Measurements from ENCODE around the gene RFC4.
"Not testable (repeated sequence)": the region's sequence is repeated elsewhere in the genome, so short reads cannot be mapped to it uniquely, and the experiment has no call there.

Gene RFC4

DNA sequence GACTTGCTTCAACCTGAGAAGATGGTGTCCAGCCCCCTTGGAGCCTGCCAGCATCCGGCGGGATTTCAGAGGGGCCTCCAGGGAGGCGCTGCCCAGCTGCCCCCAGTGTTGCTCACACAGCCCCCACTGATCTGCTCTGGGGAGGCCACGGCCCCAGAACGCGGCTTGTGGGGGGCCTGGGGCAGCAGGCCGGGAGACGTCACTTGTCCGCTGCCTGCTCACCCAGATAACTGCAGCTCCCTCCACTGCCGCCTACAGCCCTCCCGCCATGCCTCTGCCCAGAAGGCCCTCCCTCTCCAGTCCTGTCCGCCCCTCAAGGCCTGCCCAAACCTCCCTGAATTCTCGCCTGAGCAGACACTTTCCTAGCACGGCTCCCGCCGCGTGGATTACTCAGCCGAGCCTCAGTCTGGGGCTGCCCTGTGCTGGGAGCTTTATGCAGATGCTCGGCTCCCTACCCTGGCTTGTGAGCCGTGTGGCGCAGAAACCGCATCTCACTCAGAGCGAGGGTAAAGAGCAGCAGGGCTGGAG is 19.1 kb upstream of the RFC4 start:
- in situ Hi-C loops (cut with HindIII; ENCODE audit: low sequenced_read_pairs): no loop called here
- DNase-seq (ENCODE audit: low read depth): no peak
- TF ChIP-seq, protein P1, sequence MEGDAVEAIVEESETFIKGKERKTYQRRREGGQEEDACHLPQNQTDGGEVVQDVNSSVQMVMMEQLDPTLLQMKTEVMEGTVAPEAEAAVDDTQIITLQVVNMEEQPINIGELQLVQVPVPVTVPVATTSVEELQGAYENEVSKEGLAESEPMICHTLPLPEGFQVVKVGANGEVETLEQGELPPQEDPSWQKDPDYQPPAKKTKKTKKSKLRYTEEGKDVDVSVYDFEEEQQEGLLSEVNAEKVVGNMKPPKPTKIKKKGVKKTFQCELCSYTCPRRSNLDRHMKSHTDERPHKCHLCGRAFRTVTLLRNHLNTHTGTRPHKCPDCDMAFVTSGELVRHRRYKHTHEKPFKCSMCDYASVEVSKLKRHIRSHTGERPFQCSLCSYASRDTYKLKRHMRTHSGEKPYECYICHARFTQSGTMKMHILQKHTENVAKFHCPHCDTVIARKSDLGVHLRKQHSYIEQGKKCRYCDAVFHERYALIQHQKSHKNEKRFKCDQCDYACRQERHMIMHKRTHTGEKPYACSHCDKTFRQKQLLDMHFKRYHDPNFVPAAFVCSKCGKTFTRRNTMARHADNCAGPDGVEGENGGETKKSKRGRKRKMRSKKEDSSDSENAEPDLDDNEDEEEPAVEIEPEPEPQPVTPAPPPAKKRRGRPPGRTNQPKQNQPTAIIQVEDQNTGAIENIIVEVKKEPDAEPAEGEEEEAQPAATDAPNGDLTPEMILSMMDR (IDR thresholded peaks at IDR 0.05; ENCODE audit: low read depth, low read length, missing control alignments): no peak
- H3K4me3 ChIP-seq (ENCODE audit: low read depth, low read length): peak overlapping the region; percentile 19

DNA sequence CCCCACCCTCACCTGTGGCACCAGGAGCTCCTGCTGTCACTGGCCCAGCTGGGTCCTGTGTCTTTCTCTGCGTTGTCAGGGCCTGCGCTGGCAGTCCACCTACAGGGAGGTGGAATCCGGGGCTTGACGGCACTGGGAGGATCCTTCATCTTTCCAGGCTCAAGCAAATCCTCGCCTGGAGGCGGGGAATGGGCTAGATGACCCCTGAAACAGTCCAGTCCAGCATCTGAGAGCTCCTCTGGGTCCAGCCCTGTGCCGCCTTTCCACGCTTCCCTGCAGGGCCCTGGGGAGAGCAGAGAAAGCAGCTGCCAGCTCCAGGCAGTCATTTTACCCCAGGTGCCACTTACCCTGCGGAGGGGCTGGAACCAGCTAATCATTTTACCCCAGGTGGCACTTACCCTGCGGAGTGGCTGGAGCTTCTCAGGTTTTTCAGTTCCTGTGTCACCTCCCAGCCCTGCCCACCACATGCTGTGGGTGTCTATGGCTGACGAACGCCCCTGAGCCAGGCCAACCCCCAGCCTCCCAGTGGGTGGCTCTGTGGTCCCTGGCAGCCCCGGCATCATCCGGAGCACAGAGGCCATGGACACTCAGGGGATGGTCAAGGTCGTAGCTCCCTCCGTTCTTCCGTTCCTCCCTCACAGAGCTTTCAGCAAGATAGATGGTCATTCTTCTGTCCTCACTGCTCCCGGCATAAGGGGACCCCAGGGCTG is 18.3 kb upstream of the RFC4 start:
- TF ChIP-seq, protein P1 (IDR thresholded peaks at IDR 0.05; ENCODE audit: low read depth, low read length, missing control alignments): no peak
- no peak for DNase-seq (ENCODE audit: low read depth)
- no peak overlapping the region for H3K4me3 ChIP-seq (ENCODE audit: low read depth, low read length)
- in situ Hi-C loops (cut with HindIII; ENCODE audit: low sequenced_read_pairs): no loop called here

DNA sequence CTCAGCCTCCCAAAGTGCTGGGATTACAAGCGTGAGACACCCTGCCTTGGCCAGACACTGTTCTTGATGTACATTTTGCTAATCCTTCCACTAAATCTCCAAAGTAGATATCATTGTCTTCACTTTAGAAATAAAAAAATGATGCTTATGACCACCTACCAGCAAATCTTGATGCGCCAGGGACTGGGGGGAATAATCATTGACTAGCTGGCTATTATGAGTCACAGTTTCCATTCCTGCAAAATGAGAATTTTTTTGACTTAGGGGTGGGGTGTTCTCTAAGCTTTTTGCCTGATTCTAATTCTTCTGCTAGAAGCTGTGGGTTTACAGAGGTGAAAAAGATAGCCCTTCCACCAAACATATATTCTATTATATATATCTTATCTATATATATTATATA is 17.1 kb upstream of the RFC4 start:
- TF ChIP-seq, protein P1 (IDR thresholded peaks at IDR 0.05; ENCODE audit: low read depth, low read length, missing control alignments): no peak
- in situ Hi-C loops (cut with HindIII; ENCODE audit: low sequenced_read_pairs): no loop called here
- no peak overlapping the region for H3K4me3 ChIP-seq (ENCODE audit: low read depth, low read length)
- no peak for DNase-seq (ENCODE audit: low read depth)

DNA sequence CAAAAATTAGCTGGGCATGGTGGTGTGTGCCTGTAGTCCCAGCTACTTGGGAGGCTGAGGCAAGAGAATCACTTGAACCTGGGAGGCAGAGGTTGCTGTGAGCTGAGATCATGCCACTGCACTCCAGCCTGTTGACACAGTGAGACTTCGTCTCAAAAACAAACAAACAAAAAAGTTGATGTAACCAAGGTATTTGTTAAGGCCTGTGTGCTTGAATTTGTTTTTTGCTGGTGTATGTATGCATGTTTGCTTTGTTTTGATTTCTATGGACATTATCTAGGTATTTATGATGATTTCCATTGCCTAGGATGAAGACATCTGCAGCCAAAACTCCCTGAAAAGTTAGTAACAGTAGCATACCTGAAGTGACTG is 16.1 kb upstream of the RFC4 start:
- H3K4me3 ChIP-seq (ENCODE audit: low read depth, low read length); DNase-seq (ENCODE audit: low read depth); in situ Hi-C loops (cut with HindIII; ENCODE audit: low sequenced_read_pairs): not testable (repeated sequence)

DNA sequence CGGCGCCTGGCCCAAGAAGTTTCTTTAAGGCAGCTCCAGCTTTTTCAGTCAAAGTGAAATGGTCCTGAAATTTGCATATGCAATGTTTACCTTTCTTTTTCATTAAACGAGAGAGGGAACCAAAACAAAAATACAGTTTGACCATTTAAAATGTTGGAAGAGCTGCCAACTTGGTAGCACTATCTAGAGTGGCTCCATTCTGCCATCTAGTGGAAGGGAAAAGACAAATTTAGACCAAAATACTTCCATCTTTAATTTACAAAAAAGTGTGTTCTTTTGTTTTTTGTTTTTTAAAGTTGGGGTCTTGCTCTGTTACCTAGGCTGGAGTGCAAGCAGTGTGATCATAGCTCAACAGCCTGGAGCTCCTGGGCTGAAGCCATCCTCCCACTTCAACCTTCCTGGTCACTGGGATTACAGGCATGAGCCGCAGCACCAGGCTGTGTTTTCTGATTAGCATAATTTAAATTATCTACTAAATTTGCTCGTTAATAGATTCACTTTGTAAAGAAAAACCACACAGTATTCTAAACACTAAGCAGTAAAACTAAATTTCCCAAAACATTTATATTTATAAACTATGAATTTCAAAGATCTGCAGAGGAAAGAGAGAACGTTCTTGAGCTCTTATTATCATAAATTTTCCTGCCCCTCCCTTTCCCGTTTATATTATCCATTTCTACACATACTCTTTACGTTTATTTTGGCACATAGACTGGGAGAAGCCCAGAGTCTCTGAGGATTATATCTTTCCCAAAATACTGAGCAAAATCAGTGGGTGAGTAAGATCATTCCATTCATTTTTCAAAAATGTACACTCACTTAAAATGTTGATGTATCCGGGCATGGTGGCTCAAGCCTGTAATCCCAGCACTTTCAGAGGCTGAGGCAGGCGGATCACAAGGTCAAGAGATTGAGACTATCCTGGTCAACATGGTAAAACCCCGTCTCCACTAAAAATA is 15.4 kb upstream of the RFC4 start:
- in situ Hi-C loops (cut with HindIII; ENCODE audit: low sequenced_read_pairs): no loop called here
- peak; percentile 46 for DNase-seq (ENCODE audit: low read depth)
- TF ChIP-seq, protein P1 (IDR thresholded peaks at IDR 0.05; ENCODE audit: low read depth, low read length, missing control alignments): peak; percentile 70
- H3K4me3 ChIP-seq (ENCODE audit: low read depth, low read length): no peak overlapping the region

DNA sequence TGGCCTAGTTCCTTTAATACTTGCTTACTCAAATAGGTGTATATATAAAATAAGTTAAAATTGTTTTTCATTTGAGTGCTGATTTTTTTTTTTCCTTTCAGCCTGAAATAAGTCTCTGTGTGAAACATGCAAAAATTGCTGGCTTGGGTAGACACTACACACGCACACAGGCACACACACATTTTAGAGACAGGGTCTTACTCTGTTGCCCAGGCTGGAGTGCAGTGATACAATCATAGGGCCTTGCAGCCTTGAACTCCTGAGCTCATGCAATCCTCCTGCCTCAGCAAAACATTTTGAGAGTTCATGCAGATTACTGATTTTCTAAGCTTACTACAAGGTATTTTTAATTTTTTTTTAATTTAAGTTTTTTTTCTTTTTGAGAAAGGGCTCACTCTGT is 12.7 kb upstream of the RFC4 start:
- H3K4me3 ChIP-seq (ENCODE audit: low read depth, low read length): no peak overlapping the region
- no peak for DNase-seq (ENCODE audit: low read depth)
- in situ Hi-C loops (cut with HindIII; ENCODE audit: low sequenced_read_pairs): no loop called here
- TF ChIP-seq, protein P1 (IDR thresholded peaks at IDR 0.05; ENCODE audit: low read depth, low read length, missing control alignments): no peak
